ENCODE measurements around the gene ZNF200. TPM values are rescaled to one million over a fixed set of nuclear protein-coding genes. Genes with fewer than 3 reads are reported as not detected.

The ZNF200 gene
- total and polyA plus RNA-seq, 2 of the 13 experiments (the other 11 are each of a cell fraction or from before 2014, with no cell fraction given), result 3.5 to 16.5 TPM

- TF ChIP-seq, protein P1, sequence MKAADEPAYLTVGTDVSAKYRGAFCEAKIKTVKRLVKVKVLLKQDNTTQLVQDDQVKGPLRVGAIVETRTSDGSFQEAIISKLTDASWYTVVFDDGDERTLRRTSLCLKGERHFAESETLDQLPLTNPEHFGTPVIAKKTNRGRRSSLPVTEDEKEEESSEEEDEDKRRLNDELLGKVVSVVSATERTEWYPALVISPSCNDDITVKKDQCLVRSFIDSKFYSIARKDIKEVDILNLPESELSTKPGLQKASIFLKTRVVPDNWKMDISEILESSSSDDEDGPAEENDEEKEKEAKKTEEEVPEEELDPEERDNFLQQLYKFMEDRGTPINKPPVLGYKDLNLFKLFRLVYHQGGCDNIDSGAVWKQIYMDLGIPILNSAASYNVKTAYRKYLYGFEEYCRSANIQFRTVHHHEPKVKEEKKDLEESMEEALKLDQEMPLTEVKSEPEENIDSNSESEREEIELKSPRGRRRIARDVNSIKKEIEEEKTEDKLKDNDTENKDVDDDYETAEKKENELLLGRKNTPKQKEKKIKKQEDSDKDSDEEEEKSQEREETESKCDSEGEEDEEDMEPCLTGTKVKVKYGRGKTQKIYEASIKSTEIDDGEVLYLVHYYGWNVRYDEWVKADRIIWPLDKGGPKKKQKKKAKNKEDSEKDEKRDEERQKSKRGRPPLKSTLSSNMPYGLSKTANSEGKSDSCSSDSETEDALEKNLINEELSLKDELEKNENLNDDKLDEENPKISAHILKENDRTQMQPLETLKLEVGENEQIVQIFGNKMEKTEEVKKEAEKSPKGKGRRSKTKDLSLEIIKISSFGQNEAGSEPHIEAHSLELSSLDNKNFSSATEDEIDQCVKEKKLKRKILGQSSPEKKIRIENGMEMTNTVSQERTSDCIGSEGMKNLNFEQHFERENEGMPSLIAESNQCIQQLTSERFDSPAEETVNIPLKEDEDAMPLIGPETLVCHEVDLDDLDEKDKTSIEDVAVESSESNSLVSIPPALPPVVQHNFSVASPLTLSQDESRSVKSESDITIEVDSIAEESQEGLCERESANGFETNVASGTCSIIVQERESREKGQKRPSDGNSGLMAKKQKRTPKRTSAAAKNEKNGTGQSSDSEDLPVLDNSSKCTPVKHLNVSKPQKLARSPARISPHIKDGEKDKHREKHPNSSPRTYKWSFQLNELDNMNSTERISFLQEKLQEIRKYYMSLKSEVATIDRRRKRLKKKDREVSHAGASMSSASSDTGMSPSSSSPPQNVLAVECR (CRISPR knock-in tag; IDR thresholded peaks at IDR 0.05; ENCODE audit: borderline replicate concordance), result peak; percentile 45; the same call in 1 of the 2 replicates
- no peak for TF ChIP-seq ZNF563 (CRISPR knock-in tag; IDR thresholded peaks at IDR 0.05)
- no peak for TF ChIP-seq NR2F6 (IDR thresholded peaks at IDR 0.05)
- no peak for TF ChIP-seq NR2F6 (CRISPR knock-in tag; IDR thresholded peaks at IDR 0.05)
- TF ChIP-seq POLR2AphosphoS5 (IDR thresholded peaks at IDR 0.05; ENCODE audit: low read depth, low read length), result peak; percentile 61
- TF ChIP-seq ZNF468 (CRISPR knock-in tag; IDR thresholded peaks at IDR 0.05), result no peak
- TF ChIP-seq ZNF343 (CRISPR knock-in tag; IDR thresholded peaks at IDR 0.05), result no peak
- no peak for TF ChIP-seq TSC22D2 (CRISPR knock-in tag; IDR thresholded peaks at IDR 0.05; ENCODE audit: borderline replicate concordance)
- TF ChIP-seq, protein P2, sequence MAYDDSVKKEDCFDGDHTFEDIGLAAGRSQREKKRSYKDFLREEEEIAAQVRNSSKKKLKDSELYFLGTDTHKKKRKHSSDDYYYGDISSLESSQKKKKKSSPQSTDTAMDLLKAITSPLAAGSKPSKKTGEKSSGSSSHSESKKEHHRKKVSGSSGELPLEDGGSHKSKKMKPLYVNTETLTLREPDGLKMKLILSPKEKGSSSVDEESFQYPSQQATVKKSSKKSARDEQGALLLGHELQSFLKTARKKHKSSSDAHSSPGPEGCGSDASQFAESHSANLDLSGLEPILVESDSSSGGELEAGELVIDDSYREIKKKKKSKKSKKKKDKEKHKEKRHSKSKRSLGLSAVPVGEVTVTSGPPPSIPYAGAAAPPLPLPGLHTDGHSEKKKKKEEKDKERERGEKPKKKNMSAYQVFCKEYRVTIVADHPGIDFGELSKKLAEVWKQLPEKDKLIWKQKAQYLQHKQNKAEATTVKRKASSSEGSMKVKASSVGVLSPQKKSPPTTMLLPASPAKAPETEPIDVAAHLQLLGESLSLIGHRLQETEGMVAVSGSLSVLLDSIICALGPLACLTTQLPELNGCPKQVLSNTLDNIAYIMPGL (CRISPR knock-in tag; IDR thresholded peaks at IDR 0.05; ENCODE audit: borderline replicate concordance in 1 of 2, low read depth in 1 of 2), result peak in 1 of 2 experiments; percentile 22; a peak in 1 of 4 replicates
- TF ChIP-seq MTA1 (CRISPR knock-in tag; IDR thresholded peaks at IDR 0.05; ENCODE audit: borderline replicate concordance), result no peak
- TF ChIP-seq FOSL2 (CRISPR knock-in tag; IDR thresholded peaks at IDR 0.05), result peak; percentile 48
- no peak for TF ChIP-seq TCF7 (IDR thresholded peaks at IDR 0.05; ENCODE audit: low read depth)
- TF ChIP-seq, protein P3, sequence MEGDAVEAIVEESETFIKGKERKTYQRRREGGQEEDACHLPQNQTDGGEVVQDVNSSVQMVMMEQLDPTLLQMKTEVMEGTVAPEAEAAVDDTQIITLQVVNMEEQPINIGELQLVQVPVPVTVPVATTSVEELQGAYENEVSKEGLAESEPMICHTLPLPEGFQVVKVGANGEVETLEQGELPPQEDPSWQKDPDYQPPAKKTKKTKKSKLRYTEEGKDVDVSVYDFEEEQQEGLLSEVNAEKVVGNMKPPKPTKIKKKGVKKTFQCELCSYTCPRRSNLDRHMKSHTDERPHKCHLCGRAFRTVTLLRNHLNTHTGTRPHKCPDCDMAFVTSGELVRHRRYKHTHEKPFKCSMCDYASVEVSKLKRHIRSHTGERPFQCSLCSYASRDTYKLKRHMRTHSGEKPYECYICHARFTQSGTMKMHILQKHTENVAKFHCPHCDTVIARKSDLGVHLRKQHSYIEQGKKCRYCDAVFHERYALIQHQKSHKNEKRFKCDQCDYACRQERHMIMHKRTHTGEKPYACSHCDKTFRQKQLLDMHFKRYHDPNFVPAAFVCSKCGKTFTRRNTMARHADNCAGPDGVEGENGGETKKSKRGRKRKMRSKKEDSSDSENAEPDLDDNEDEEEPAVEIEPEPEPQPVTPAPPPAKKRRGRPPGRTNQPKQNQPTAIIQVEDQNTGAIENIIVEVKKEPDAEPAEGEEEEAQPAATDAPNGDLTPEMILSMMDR (CRISPR knock-in tag; IDR thresholded peaks at IDR 0.05), result no peak
- TF ChIP-seq ZNF331 (CRISPR knock-in tag; IDR thresholded peaks at IDR 0.05), result 0 out of 2 replicates have a peak, but pooled peaks have one; percentile 27
- TF ChIP-seq MED1 (CRISPR knock-in tag; IDR thresholded peaks at IDR 0.05), result no peak; the same call in 1 of the 2 replicates
- TF ChIP-seq ZKSCAN5 (CRISPR knock-in tag; IDR thresholded peaks at IDR 0.05), result no peak
- TF ChIP-seq ZKSCAN8 (CRISPR knock-in tag; IDR thresholded peaks at IDR 0.05; ENCODE audit: borderline replicate concordance), result peak; percentile 25; the same call in 1 of the 2 replicates
- TF ChIP-seq ZNF772 (CRISPR knock-in tag; IDR thresholded peaks at IDR 0.05), result 0 out of 2 replicates have a peak, but pooled peaks have one; percentile 66
- no peak for TF ChIP-seq ZNF432 (CRISPR knock-in tag; IDR thresholded peaks at IDR 0.05; ENCODE audit: borderline replicate concordance)
- TF ChIP-seq HINFP (CRISPR knock-in tag; IDR thresholded peaks at IDR 0.05; ENCODE audit: low read depth), result no peak
Observed at GRCh38 chr16:3207086-3207953, 27.6 kb downstream of the ZNF200 start (continued).

Data from HepG2 (cell line).